Pancreas (tissue), 10 donors: ENCODE results near the gene VIT. TPM values are rescaled to one million over a fixed set of nuclear protein-coding genes. Genes with fewer than 3 reads are reported as not detected.

Experiments used
- ATAC-seq, 4 donors: fragments of 200-7000 bp; cut with Tn5 transposase; one replicate each; pipeline versions ENCODE4 v1.8.0 to v1.9.1; 2020; ENCODE audit warnings: mild to moderate bottlenecking in 4 of 4, moderate library complexity in 4 of 4
- DNase-seq, 6 donors: peaks; one replicate each; pipeline ENCODE4 v3.0.0-alpha.2; 2020
- FAIRE-seq: peaks from 2 replicates; lab custom pipeline; 2012; peaks lifted over from hg19 to GRCh38; lab: Jason Lieb, UNC
- H3K27ac ChIP-seq, 4 donors: fragments of 200-600 bp; sonication (generic); 1 replicate in 3 of 4; 2 replicates in 1 of 4; pipeline versions ENCODE4 v1.5.0 to v1.8.0; 2020
- H3K27me3 ChIP-seq, 4 donors: fragments of 200-600 bp; one replicate each; pipeline ENCODE4 v1.8.0; 2021
- H3K36me3 ChIP-seq, 3 donors: fragments of 200-600 bp; sonication (generic) in 1 of 3; one replicate each; pipeline versions ENCODE4 v1.5.0 to v1.8.0; 2020 to 2021
- H3K4me1 ChIP-seq, 3 donors: fragments of 200-600 bp; one replicate each; pipeline ENCODE4 v1.8.0; 2021
- H3K4me3 ChIP-seq, 4 donors: fragments of 200-600 bp; sonication (generic) in 2 of 4; one replicate each; pipeline versions ENCODE4 v1.5.0 to v1.8.0; 2020 to 2021
- H3K9me3 ChIP-seq, 4 donors: fragments of 200-600 bp; one replicate each; pipeline ENCODE4 v1.8.0; 2021
- WGBS, 2 donors: extraction: QIAGEN DNeasy Blood & Tissue Kit; methylation state at CpG; one replicate each; pipeline ENCODE4 v1.1.7; 2013; 5-methylcytosine and 5-hydroxymethylcytosine counted together
- intact Hi-C, 3 donors: fragments of 100-400 bp; cut with DNase I; formaldehyde crosslinking; loops; one replicate each; pipeline versions ENCODE4 v1.11.1 to v1.14.2; 2022
- polyA plus RNA-seq, 2 donors: library from polyadenylated mRNA; stranded (reverse); fragments of 200-250 nt; gene quantifications; one replicate each; pipeline ENCODE4 v1.2.3, GENCODE V29; 2013
- total RNA-seq, 6 donors: library from RNA; stranded (reverse); fragmentation: NEBNext Ultra II Directional in 4 of 6; extraction: Animal tissue kit (Norgen Biotek cat#: 25700) in 4 of 6; gene quantifications; one replicate each; pipeline versions ENCODE4 v1.2.1 to v1.2.4, GENCODE V29; 2021 to 2023
- TF ChIP-seq, protein P1 (sequence below), 4 donors: fragments of 200-600 bp; sonication (generic) in 3 of 4; IDR thresholded peaks; one replicate each; pipeline versions ENCODE4 v1.5.0 to v1.8.0; 2021; ENCODE audit warnings: antibody characterized with exemption in 4 of 4
- donor health status: healthy with polysubstance abuse.
- donor health status: DM: no; HTN: no; CAD: no; lungs with moderate emphysema.
- donor health status: DM: no; HTN: no; CAD: no.
- donor health status: control.
- donor health status: control.
- donor health status: Bipolar disorder and iron deficiency.
- donor health status: DM: yes; HTN: yes; CAD: no.
- donor health status: DM: no; HTN: no; CAD: no.
- donor health status: DM: no; HTN: no; CAD: no.
- donor health status: DM: yes; HTN: yes; CAD: no.

Gene VIT
- total and polyA plus RNA-seq, 8 donors: 0.19 to 2.9 (median 0.36) TPM

DNA sequence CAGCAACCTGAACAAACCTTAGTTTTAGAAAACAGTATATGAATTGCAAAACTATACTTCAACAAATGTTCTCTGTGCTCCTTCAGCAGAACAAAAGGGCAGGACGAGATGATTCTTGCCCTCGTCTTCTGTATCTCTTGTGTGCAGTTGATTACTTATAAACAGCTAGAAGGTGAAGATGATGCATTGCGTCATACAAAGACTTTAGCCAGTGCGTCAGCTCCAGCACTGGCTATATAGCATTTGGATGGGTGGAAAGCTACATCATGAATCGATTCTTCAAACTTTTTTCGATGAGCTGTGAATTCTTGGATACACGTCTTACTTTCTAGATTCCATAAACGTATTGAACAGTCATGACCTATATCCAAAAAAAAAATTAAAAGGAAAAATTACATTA is 152.8 kb downstream of the VIT start:
- FAIRE-seq: no peak
- H3K36me3 ChIP-seq: peaks cover 0 to 16% (median 0%) of the 10 kb centered on the region in 3 donors
- no peaks in the 10 kb centered on the region for H3K4me1 ChIP-seq
- H3K9me3 ChIP-seq: no peaks in the 10 kb centered on the region
- no peak for ATAC-seq
- no peaks in the 10 kb centered on the region for H3K27me3 ChIP-seq
- WGBS, 2 donors: 97 to 98% methylated on average over 8 of the region's 8 CpGs
- no peak overlapping the region for H3K27ac ChIP-seq
- intact Hi-C loops: no loop called here
- TF ChIP-seq, protein P1, sequence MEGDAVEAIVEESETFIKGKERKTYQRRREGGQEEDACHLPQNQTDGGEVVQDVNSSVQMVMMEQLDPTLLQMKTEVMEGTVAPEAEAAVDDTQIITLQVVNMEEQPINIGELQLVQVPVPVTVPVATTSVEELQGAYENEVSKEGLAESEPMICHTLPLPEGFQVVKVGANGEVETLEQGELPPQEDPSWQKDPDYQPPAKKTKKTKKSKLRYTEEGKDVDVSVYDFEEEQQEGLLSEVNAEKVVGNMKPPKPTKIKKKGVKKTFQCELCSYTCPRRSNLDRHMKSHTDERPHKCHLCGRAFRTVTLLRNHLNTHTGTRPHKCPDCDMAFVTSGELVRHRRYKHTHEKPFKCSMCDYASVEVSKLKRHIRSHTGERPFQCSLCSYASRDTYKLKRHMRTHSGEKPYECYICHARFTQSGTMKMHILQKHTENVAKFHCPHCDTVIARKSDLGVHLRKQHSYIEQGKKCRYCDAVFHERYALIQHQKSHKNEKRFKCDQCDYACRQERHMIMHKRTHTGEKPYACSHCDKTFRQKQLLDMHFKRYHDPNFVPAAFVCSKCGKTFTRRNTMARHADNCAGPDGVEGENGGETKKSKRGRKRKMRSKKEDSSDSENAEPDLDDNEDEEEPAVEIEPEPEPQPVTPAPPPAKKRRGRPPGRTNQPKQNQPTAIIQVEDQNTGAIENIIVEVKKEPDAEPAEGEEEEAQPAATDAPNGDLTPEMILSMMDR (IDR thresholded peaks at IDR 0.05): no peak
- no peak for DNase-seq
- no peak overlapping the region for H3K4me3 ChIP-seq

- Histone ChIP-seq H3K4me1 (no peaks in the 10 kb centered on the region), H3K36me3 (peaks cover 0 to 17% (median 0%) of the 10 kb centered on the region in 3 donors), H3K27ac (no peak overlapping the region), H3K27me3 (no peaks in the 10 kb centered on the region), H3K9me3 (no peaks in the 10 kb centered on the region), H3K4me3 (no peak overlapping the region)
- no peak for FAIRE-seq
- ATAC-seq: no peak
- intact Hi-C loops: no loop called here
- WGBS, 2 donors: 76 to 84% methylated on average over 2 of the region's 2 CpGs
- TF ChIP-seq, protein P1 (IDR thresholded peaks at IDR 0.05): no peak
- no peak for DNase-seq
Observed at GRCh38 chr2:36854241-36854640, 157.7 kb downstream of the VIT start.

DNA sequence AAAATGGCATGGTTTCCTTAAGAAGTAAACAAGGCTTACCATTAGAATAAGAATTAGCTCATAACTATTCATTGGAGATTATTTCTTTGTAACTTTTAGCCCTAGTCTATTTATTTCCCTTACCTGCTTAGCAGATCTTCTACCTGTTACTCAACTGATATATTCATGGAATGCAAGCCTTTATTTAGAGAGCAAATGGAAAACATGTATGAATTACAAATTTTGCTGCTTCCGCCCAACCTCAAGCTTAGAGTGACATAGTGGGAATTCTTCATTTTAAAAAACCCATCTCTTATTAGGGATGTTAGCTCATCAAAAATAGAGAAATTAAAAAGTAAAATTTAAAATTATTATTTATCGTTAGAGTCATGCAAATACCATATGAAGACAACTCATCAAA is 158.9 kb downstream of the VIT start:
- WGBS, 2 donors: 96 to 98% methylated on average over 2 of the region's 2 CpGs
- TF ChIP-seq, protein P1 (IDR thresholded peaks at IDR 0.05): no peak
- DNase-seq: no peak
- ATAC-seq: no peak
- no peak for FAIRE-seq
- Histone ChIP-seq H3K36me3 (peaks cover 0 to 14% (median 0%) of the 10 kb centered on the region in 3 donors), H3K4me1 (no peaks in the 10 kb centered on the region), H3K27ac (no peak overlapping the region), H3K27me3 (no peaks in the 10 kb centered on the region), H3K9me3 (no peaks in the 10 kb centered on the region), H3K4me3 (no peak overlapping the region)
- intact Hi-C loops: no loop called here

GRCh38 chr2:36857713-36858112 is 161.2 kb downstream of the VIT start:
- no peaks in the 10 kb centered on the region for H3K4me1 ChIP-seq
- DNase-seq: no peak
- no peak overlapping the region for H3K4me3 ChIP-seq
- intact Hi-C loops: no loop called here
- 91 to 95% methylated on average over 5 of the region's 5 CpGs for WGBS, 2 donors
- ATAC-seq: no peak
- H3K27me3 ChIP-seq: no peaks in the 10 kb centered on the region
- H3K27ac ChIP-seq: no peak overlapping the region
- TF ChIP-seq, protein P1 (IDR thresholded peaks at IDR 0.05): no peak
- no peaks in the 10 kb centered on the region for H3K9me3 ChIP-seq
- H3K36me3 ChIP-seq: peaks cover 0 to 14% (median 0%) of the 10 kb centered on the region in 3 donors
- FAIRE-seq: no peak

DNA sequence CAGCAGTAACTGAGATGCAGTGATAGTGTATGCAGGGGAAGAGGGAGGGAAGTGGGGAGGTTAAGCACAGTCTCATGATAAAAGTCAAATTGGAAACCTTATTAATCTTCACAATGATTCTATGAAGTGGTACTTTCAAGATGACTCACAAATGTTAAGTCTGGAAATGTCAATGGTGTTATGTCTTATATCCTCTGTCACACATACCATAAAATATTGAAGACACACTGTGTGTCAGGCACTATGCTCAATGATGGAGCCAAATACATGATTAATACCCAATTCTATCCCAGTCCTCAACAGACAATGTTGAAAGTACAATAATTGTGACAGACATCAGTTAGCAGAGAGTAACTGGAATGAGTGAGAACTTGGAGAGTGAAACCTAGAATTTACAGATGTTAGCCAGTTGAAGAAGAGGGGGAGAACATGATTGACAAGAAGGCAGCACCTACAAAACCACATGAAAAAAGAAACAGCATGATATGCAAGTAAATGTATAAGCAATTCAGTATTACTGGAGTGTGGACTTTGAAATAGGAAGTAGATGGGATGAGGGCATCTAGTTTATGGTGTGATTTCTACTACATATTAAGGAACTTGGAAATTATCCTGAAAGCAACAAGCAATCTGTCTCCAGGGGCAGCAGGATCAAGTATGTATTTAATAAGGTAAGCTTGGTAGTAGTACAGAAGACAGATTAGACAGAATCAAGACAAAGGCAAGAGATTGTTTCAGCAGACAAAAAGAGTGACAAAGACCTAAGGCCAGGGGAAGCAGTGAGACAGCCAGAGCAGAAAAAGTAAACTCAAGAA is 162.3 kb downstream of the VIT start:
- H3K36me3 ChIP-seq: peaks cover 0 to 14% (median 0%) of the 10 kb centered on the region in 3 donors
- H3K4me3 ChIP-seq: no peak overlapping the region
- no peaks in the 10 kb centered on the region for H3K27me3 ChIP-seq
- DNase-seq (no peak), ATAC-seq (no peak), FAIRE-seq (no peak)
- no peaks in the 10 kb centered on the region for H3K4me1 ChIP-seq
- intact Hi-C loops: no loop called here
- no peaks in the 10 kb centered on the region for H3K9me3 ChIP-seq
- TF ChIP-seq, protein P1 (IDR thresholded peaks at IDR 0.05): no peak
- no peak overlapping the region for H3K27ac ChIP-seq
